ENCODE measurements around the gene FAM50B. TPM values are rescaled to one million over a fixed set of nuclear protein-coding genes. Genes with fewer than 3 reads are reported as not detected.

FAM50B gene
- total RNA-seq, 2 experiments from 2014 or later, result 2.7 to 2.8 TPM

- intact Hi-C loops (cut with DNase I, micrococcal nuclease), result no loop called here
Observed at GRCh38 chr6:3829285-3829684, 19.9 kb upstream of the FAM50B start.

DNA sequence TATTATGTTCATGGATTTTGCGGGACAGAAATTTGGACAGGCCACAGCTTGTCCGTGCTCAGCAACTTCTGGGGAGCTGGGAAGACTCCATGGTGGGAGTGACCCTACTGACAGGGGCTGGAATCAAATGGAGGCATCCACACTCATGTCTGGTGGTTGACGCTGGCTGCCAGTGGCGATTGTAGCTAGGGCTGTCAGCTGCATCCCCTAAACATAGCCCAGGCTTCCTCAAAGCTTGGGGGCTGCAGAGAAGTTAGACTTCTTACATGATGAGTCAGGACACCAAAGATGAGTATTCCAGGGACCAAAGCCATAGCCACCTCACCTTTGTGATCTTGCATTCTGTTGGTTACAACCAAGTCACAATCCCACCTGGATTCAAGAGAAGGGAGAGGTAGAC lies 18.4 kb upstream of the FAM50B start:
- Mint-ChIP-seq H3K4me1 (ENCODE audit: low read depth) (no peaks in the 10 kb centered on the region), H3K27ac (no peak overlapping the region), H3K27me3 (peaks cover 7% of the 10 kb centered on the region), H3K9me3 (no peaks in the 10 kb centered on the region), H3K4me3 (no peak overlapping the region), H3K36me3 (ENCODE audit: low read depth) (no peaks in the 10 kb centered on the region)
- Histone ChIP-seq H3K27ac (ENCODE audit: low read depth in 1 of 2, low read length in 2 of 2) (no peak overlapping the region), H3K27me3 (ENCODE audit: control insufficient read depth in 1 of 2, insufficient read depth in 2 of 2, low read length in 2 of 2) (no peaks in the 10 kb centered on the region), H3K4me3 (ENCODE audit: low read length) (no peak overlapping the region), H3K4me1 (ENCODE audit: insufficient read depth, low read length) (no peaks in the 10 kb centered on the region), H3K36me3 (ENCODE audit: insufficient read depth, low read length) (no peaks in the 10 kb centered on the region), H3K9me3 (ENCODE audit: control insufficient read depth in 1 of 2, insufficient read depth in 1 of 2, low read length in 2 of 2) (no peaks in the 10 kb centered on the region)
- DNase-seq (no peak), ATAC-seq (ENCODE audit: poor library complexity) (no peak)
- CTCF ChIA-PET, result no interaction called here
- intact Hi-C loops (cut with DNase I, micrococcal nuclease), result no loop called here
- POLR2A ChIA-PET, result no interaction called here
- TF ChIP-seq CTCF (IDR thresholded peaks at IDR 0.05), result no peak

More at GRCh38 chr6:3829285-3829684, 19.9 kb upstream of the FAM50B start:
- no peaks in the 10 kb centered on the region for H3K9me3 Mint-ChIP-seq
- ChIA-PET POLR2A (interaction anchor here (0.7 kb wide), 1 partner anchor 22 kb away, joined by 3 read pairs; no protein-coding TSS in a partner anchor), CTCF (no interaction called here)
- TF ChIP-seq CTCF (IDR thresholded peaks at IDR 0.05), result no peak
- H3K4me1 Mint-ChIP-seq (ENCODE audit: low read depth), result no peaks in the 10 kb centered on the region
- H3K9me3 ChIP-seq (ENCODE audit: control insufficient read depth in 1 of 2, insufficient read depth in 1 of 2, low read length in 2 of 2), result no peaks in the 10 kb centered on the region
- ATAC-seq (ENCODE audit: poor library complexity) (no peak), DNase-seq (no peak)
- H3K4me3 Mint-ChIP-seq, result no peak overlapping the region
- H3K36me3 Mint-ChIP-seq (ENCODE audit: low read depth), result no peaks in the 10 kb centered on the region
- H3K27me3 Mint-ChIP-seq, result peaks cover 7% of the 10 kb centered on the region
- no peak overlapping the region for H3K27ac Mint-ChIP-seq
- H3K27ac ChIP-seq (ENCODE audit: low read depth in 1 of 2, low read length in 2 of 2), result no peak overlapping the region
- H3K4me1 ChIP-seq (ENCODE audit: insufficient read depth, low read length), result no peaks in the 10 kb centered on the region
- no peaks in the 10 kb centered on the region for H3K36me3 ChIP-seq (ENCODE audit: insufficient read depth, low read length)
- no peak overlapping the region for H3K4me3 ChIP-seq (ENCODE audit: low read length)
- H3K27me3 ChIP-seq (ENCODE audit: control insufficient read depth in 1 of 2, insufficient read depth in 2 of 2, low read length in 2 of 2), result no peaks in the 10 kb centered on the region

- H3K27ac ChIP-seq (ENCODE audit: low read depth in 1 of 2, low read length in 2 of 2), result no peak overlapping the region
- Mint-ChIP-seq H3K4me1 (ENCODE audit: low read depth) (no peaks in the 10 kb centered on the region), H3K27ac (no peak overlapping the region), H3K27me3 (peaks cover 7% of the 10 kb centered on the region), H3K9me3 (no peaks in the 10 kb centered on the region), H3K4me3 (no peak overlapping the region), H3K36me3 (ENCODE audit: low read depth) (no peaks in the 10 kb centered on the region)
- no peaks in the 10 kb centered on the region for H3K9me3 ChIP-seq (ENCODE audit: control insufficient read depth in 1 of 2, insufficient read depth in 1 of 2, low read length in 2 of 2)
- TF ChIP-seq CTCF (IDR thresholded peaks at IDR 0.05), result no peak
- CTCF ChIA-PET, result no interaction called here
- DNase-seq, result no peak
- no peak overlapping the region for H3K4me3 ChIP-seq (ENCODE audit: low read length)
- no peaks in the 10 kb centered on the region for H3K4me1 ChIP-seq (ENCODE audit: insufficient read depth, low read length)
- no peaks in the 10 kb centered on the region for H3K36me3 ChIP-seq (ENCODE audit: insufficient read depth, low read length)
- intact Hi-C loops (cut with DNase I, micrococcal nuclease), result no loop called here
- H3K27me3 ChIP-seq (ENCODE audit: control insufficient read depth in 1 of 2, insufficient read depth in 2 of 2, low read length in 2 of 2), result no peaks in the 10 kb centered on the region
- ATAC-seq (ENCODE audit: poor library complexity), result no peak
- POLR2A ChIA-PET, result no interaction called here
Observed at GRCh38 chr6:3831761-3832530, 17.2 kb upstream of the FAM50B start.
